Measurements from ENCODE around the gene DCANP1.

Gene DCANP1

DNA sequence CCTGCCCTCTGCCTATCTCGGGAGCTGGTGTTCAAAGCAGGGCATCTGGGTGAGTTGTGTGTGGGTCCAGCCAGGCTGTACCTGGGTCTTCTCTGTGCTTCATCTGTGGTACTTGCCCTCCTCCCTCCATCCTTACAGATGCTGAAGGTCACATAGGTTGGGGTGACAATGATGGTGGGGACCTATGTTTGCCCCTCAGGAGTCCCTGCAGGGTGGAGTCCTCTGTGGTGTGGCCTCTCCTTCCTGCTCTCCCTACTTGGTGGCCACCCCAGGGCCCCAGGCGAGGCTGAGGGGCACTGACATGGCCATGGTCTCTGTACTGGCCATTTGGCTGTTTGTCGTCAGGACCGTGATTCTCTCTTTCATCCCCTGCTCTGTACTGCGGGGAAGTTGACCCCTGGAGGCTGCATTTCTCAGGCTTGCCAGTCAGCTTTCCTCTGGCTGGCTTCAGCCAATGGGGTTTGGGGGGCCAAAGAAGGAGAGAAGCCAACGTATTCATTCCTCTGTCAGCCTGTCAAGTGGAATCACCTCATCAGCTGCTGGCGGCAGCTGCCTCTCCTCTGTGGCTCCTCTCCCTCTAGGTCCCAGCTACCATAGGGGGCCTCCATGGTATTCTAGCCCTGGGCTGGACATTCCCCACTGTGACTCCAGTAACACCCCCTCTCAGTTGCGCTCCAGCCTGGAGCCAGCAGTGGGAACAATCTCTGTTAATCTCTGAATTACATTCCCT is 4.6 kb downstream of the DCANP1 start:
- no peak for DNase-seq (ENCODE audit: extremely low read depth in 1 of 2, low read depth in 1 of 2)

GRCh38 chr5:135441919-135442318 is 5.2 kb downstream of the DCANP1 start:
- DNase-seq (ENCODE audit: extremely low read depth in 1 of 2, low read depth in 1 of 2) = no peak

DNA sequence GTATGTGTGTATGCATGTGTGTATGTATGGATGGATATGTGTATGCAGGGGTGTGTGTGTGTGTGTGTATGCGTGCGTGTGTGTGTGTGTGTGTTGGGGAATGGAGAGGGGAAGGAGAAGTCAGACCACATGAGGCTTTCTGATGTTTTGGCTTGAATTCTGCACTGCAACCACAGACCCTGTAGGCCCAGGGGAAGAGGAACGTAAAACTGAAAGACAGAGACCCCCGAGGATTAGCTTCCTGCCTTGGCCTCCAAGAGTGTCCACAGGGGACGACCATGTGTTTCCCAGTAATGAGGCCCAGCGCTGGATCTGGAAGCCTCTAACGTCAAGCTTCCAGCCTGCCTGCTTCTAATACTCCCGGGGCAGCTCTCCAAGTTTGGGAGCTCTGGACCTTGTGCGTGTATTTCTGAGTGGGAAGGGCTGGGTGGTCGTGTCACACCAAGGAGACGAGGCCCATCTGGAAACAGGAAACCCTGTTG is 5.8 kb downstream of the DCANP1 start:
- no peak for DNase-seq (ENCODE audit: extremely low read depth in 1 of 2, low read depth in 1 of 2)

DNA sequence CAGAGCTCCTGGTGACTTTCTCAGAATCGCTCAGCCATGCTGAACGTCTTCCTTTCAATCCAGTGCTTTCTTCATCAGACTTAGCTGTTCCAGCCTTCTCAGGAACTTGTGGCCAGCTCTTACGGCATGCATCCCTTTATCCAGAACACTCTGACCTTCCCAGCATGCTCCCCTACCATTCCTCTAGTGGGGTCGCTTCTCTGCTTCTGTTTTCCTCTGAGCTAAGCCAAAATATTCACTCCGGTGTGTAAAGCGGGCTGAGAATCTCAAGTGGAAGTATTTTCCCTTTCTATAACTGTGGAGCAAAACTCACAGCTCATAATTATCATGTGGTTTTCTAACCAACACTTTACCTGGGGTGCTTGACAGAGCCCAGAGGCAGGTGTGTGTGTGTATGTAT is 6.2 kb downstream of the DCANP1 start:
- no peak for DNase-seq (ENCODE audit: extremely low read depth in 1 of 2, low read depth in 1 of 2)

DNA sequence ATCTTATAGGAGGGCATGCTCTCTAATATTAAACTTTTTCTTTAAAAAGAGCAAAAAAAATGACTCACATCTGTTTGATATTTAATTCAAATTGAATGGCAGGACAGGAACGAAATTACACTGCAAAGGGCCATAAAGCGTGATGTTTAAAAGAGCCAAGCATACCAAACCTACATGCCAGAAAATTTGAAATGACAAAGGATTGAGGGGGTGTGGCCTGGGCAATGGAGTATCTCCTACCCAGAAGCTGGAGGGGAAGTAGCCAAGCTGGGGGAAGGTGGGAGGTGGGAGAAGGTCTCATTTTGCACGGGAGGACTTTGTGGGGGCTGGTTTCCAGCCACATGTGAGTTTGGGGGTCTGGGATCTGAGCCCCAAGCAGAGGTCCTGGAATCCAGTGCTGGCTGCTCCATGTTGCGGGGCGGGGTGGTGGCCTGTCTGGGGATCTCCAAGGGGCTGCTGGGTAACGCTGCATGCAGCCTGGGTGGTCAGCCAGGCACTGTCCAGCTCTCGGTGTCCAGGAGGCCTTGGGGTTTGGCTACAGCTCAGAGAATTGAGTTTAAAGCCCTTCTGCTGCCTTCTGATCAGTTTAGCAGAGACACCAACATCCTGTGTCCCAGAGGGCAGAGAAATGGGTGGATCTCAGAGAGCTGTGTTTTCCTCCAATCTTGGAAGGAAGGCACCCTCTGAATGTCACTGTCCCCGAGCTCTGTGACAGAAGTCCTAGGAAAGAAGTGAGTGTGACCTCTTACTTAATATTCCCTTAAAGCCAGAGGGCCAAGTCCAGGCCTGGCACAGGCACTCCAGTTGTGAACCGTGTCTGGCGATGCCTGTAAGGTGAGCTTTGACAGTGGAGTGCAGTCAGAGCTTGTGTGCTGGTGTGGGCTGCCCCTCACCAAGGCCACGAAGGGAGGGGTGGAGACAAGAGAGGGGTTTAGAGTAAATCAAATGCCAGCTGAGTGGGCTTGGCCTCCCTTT is 7.6 kb downstream of the DCANP1 start:
- no peak for DNase-seq (ENCODE audit: extremely low read depth in 1 of 2, low read depth in 1 of 2)

DNA sequence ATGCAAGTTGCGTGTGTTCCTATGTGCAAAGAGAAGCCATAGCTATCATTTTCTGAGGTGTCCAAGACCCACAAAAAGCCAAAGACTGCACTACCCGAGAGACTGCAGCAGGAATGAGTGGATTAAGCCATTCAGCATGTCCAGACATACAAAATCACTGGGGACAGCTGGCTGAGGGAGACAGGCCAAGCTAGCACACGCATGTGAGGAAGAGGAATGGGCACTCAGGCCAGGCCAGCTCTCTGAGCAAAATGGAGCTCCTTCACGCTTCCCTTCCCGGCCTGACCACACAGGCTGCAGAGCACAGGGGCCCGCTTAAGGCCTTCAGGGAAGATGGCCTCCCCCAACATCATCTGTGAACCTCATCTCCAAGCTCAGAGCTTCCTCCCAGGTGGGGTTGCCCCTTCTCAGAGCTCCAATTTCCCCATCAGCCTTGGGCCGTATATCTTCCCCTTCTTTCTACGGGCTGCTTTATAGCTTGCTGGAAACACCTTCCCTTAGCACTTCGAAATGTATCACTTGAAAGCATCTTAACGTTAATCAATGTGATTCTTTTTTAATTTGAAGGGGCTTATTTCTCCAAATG is 8.4 kb downstream of the DCANP1 start:
- DNase-seq (ENCODE audit: extremely low read depth in 1 of 2, low read depth in 1 of 2) = no peak

GRCh38 chr5:135437796-135438560 is 9.2 kb downstream of the DCANP1 start:
- no peak for DNase-seq (ENCODE audit: extremely low read depth in 1 of 2, low read depth in 1 of 2)

GRCh38 chr5:135437422-135437795 is 9.7 kb downstream of the DCANP1 start:
- DNase-seq (ENCODE audit: extremely low read depth in 1 of 2, low read depth in 1 of 2) = no peak

DNA sequence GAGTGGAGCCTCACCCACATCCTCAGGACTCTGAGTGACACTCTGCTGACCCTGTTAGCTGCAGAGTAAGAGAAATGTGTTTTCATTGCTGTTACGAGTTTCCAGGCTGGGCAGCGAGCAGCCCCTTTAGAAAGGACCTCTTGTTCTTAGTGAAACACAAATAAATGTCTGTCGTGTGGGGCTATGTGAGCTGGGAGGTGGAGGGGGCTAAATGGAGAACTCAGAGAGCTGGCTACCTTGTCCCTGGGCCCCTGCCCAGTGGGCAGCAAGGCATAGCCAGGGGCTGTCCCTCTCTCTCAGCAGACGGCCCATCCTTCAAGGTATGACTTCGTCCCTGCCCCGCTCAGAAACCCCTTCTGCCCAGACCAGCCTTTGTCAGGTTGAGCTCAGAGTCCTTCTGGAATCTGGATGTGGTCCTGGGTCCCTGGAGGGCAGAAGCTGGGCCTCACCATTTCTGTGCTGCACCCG is 10.2 kb downstream of the DCANP1 start:
- no peak for DNase-seq (ENCODE audit: extremely low read depth in 1 of 2, low read depth in 1 of 2)

- no peak for DNase-seq (ENCODE audit: extremely low read depth in 1 of 2, low read depth in 1 of 2)
These were observed 11.4 kb downstream of the DCANP1 start for GRCh38 chr5:135435467-135436330.

DNA sequence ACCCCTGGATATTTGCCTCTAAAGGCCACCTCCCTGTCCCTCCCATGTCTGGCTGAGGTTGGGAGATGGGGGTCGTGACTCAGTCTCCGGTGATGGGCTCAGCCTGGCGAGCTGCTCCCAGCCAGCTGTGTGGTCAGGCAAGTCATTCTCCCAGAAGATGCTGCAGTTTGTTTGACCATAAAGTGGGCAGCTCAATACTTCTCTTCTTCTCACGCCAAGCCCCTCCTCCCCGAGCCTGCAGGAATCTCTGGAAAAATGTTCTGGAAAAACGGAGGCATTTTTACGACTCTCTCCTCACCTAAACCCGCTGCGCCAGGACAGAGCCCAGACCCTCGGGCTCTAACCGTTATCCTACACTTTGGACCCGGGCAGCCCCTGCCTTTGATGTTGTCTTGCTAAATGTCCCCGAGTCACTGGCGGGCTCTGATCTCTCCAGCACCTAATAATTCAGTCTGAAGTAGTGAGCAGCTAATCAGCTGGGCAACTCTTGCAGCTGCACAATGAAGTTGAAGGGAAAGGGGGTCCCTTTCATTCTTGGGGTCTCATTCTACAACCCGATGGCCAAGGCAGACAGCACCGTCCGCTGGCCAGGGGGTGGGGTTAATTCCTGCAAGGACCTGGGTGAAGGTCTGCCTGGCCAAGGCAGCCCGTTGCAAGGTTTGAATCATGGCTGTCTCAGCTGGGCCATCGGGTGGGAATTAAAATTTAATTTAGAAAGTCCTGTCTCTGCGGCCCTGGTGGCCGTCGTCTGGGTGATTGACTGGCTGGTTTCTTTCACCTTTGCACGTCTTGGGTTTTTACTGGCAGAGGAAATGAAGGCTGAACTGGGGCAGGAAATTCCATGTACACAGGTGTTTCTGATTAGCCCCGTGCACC is 12.3 kb downstream of the DCANP1 start:
- DNase-seq (ENCODE audit: extremely low read depth in 1 of 2, low read depth in 1 of 2) = no peak

DNA sequence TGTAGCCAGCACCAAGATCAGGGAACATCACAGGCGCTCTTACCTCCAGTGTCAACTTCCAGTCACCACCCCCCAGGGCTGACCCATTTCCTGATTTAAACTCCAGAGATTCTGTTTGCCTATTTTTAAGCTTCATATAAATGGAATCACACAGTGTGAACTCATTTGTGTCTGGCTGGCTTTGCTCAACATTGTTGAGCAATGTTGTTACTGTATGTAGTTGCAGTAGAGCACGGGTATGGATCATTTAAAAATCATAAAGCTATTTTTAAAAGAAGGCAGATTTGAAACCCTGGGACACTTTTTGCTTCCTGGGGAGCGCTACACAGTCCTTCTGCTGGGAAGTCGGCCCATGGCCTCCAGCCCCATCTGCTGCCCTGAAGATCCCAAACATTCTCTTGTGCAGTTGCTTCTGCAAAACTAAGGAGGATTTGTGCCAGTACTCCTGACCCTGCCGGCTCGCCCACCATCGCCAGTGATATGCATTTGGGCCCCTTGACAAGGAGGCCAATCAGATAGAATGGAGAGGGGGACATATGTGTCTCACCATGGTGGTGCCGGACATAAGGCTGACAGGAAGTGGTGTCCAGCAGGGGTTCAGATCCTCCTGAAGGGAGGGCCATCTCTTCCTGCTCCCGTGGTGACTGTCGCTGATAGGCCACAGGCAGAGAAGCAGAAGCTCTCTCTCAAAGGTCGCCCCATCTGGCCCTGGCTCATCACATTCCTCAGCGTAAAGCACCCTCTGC is 13.3 kb downstream of the DCANP1 start:
- DNase-seq (ENCODE audit: extremely low read depth in 1 of 2, low read depth in 1 of 2) = no peak

DNA sequence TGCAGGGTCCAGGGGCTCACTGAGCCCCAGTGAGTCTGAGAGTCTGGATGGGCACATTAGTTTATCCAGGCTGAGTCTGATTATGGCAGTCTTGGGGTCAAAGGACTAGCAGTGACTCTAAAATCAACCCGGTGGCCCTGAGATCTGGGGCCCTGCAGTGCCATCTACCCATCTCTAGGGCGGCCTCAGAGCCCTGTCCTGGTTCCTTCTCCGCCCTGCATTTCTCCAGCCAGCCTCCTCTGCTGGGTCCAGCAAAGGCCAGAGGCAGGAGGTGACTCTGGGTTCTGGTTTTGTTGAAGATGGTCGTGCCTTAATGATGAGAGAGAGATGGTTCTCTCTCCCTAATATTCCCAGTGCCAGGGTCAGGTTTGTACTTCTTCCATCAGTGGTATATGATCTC is 15.0 kb downstream of the DCANP1 start:
- DNase-seq (ENCODE audit: extremely low read depth in 1 of 2, low read depth in 1 of 2) = no peak

GRCh38 chr5:135430135-135430437 is 17.1 kb downstream of the DCANP1 start:
- no peak for DNase-seq (ENCODE audit: extremely low read depth in 1 of 2, low read depth in 1 of 2)

DNA sequence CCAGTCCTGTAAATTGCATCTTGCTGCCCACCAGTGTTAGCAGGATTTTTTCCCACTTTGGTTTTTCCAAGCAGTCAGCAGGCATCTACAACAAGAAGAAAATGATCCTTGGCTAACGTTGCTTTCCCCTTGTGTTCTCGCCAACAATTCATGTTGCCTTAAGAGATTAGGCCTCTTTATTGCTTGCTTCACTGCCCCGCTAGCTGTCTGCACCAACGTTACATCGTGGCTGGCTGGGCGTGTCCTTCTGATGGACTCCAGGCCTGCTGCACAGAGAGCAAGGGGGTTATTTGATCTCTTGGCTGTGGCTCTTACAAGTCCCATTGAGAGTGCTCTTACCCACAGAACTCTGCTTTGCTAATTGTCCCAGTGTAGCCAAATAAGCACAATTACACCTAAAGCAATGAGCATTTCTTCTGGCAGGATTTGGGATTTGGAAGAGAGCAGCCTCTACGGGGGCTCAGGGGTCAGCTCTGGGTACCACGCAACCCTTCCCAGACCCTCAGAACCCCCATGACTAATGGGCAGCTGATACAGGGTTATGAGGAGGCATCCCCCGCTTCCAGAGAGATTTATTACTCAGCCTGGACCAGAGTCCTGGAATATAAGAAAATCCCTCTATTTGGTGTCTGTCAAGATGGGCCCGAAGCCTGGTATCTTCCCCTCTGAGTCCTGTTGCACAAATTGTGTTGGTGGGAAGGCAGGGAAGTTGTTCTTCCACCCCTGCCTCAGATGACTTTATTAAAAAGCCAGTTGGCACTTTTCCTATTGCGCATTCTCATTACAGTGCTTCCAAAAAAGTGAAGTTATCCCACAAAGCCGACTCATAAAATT is 17.6 kb downstream of the DCANP1 start:
- DNase-seq (ENCODE audit: extremely low read depth in 1 of 2, low read depth in 1 of 2) = no peak

DNA sequence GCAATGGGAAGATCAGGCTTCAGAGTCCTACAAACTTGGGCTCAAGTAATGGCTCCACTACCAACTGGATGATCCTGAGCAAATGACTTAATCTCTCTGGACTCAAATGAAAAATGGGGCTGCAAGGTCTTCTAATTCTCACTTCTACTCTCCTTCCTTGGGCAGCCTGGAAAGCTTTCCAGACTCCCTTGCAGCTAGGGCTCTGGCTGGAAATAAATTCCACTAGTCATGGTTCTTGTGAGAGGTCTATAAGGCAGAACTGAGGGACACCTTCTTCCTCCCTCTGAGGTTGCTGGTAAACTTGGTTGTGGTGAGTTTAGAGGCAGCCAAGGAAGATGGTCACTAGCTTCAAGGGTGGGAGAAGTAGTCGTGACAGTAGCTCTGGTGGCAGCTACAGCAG is 18.6 kb downstream of the DCANP1 start:
- DNase-seq (ENCODE audit: extremely low read depth in 1 of 2, low read depth in 1 of 2) = no peak
